Transverse colon (tissue), 4 donors: ENCODE data around the gene IFT172.
A peak's percentile ranks its signal among the peaks of the same experiment; 100 is the strongest.

ENCODE experiments used
- CTCF ChIP-seq, 5 experiments: fragments of 200-600 bp in 3 of 5; fragments of 450-650 bp in 2 of 5; sonication (generic) in 3 of 5; IDR thresholded peaks; 1 replicate in 2 of 5; 2 replicates in 3 of 5; pipeline ENCODE4 v1.5.1; 2016 to 2017; ENCODE audit warnings: antibody characterized with exemption in 5 of 5, inconsistent platforms in 3 of 5, mild to moderate bottlenecking in 2 of 5, moderate library complexity in 1 of 5
- EP300 ChIP-seq: sonication (generic); formaldehyde crosslinking; IDR thresholded peaks from one replicate; pipeline ENCODE4 v1.6.1; 2017; ENCODE audit warnings: antibody characterized with exemption, low read depth
- POLR2A ChIP-seq: fragments of 450-650 bp; IDR thresholded peaks from one replicate; pipeline ENCODE4 v1.6.1; 2016; ENCODE audit warnings: antibody characterized with exemption, mild to moderate bottlenecking, moderate library complexity
- POLR2AphosphoS5 ChIP-seq, 3 donors: sonication (generic); formaldehyde crosslinking; IDR thresholded peaks; one replicate each; pipeline ENCODE4 v1.6.1; 2016; ENCODE audit warnings: antibody characterized with exemption in 3 of 3

GRCh38 chr2:27441958-27442919 is 47.3 kb downstream of the IFT172 start, which contains the start of gene KRTCAP3:
- TF ChIP-seq POLR2AphosphoS5 (IDR thresholded peaks at IDR 0.05) (peak; percentile 33 to 77 (median 67)), CTCF (IDR thresholded peaks at IDR 0.05) (peak; percentile 34 to 66 (median 55)), POLR2A (peak; percentile 67), EP300 (no peak)
